NCI-H82 treated with DMSO at 0.1 percent for 48 hours (cell line): Measurements from ENCODE around the gene MGAT4B.
"Not testable (repeated sequence)": the region's sequence is repeated elsewhere in the genome, so short reads cannot be mapped to it uniquely, and the experiment has no call there.

ENCODE experiments used
- DNase-seq: peaks from one replicate; lab custom pipeline; 2025; ENCODE audit not compliant: unreplicated experiment; lab: John Stamatoyannopoulos, UW

Gene MGAT4B

GRCh38 chr5:179795863-179796833, 10.5 kb downstream of the MGAT4B start:
- peak; percentile 15 for DNase-seq

- no peak for DNase-seq
These were observed 11.4 kb downstream of the MGAT4B start for GRCh38 chr5:179795049-179795862.

GRCh38 chr5:179794575-179794974, 12.1 kb downstream of the MGAT4B start:
- DNase-seq, result no peak

- no peak for DNase-seq
These were observed 12.5 kb downstream of the MGAT4B start for GRCh38 chr5:179794171-179794570.

- no peak for DNase-seq
These were observed 13.1 kb downstream of the MGAT4B start, which contains the start of gene LTC4S for GRCh38 chr5:179793468-179794139. Gene LTC4S, plus strand, starts transcription at chr5:179793986. Its CDS starts 95 bp downstream, at chr5:179794081.

GRCh38 chr5:179792612-179793467, 13.8 kb downstream of the MGAT4B start:
- DNase-seq, result no peak

- DNase-seq, result no peak
These were observed 14.6 kb downstream of the MGAT4B start for GRCh38 chr5:179791881-179792611.

GRCh38 chr5:179789278-179789677, 17.4 kb downstream of the MGAT4B start:
- not testable (repeated sequence) for DNase-seq

- no peak for DNase-seq
These were observed 18.3 kb downstream of the MGAT4B start for GRCh38 chr5:179788193-179788854.

- DNase-seq, result no peak
These were observed 19.8 kb downstream of the MGAT4B start for GRCh38 chr5:179786861-179787260.

GRCh38 chr5:179783128-179783527, 23.5 kb downstream of the MGAT4B start:
- DNase-seq, result no peak

GRCh38 chr5:179781846-179782245, 24.8 kb downstream of the MGAT4B start:
- no peak for DNase-seq

GRCh38 chr5:179780362-179780761, 26.3 kb downstream of the MGAT4B start:
- no peak for DNase-seq

GRCh38 chr5:179779826-179780225, 26.8 kb downstream of the MGAT4B start:
- no peak for DNase-seq

- DNase-seq, result no peak
These were observed 28.1 kb downstream of the MGAT4B start for GRCh38 chr5:179778591-179778990.

GRCh38 chr5:179777909-179778308, 28.8 kb downstream of the MGAT4B start:
- no peak for DNase-seq

- DNase-seq, result no peak
These were observed 29.2 kb downstream of the MGAT4B start for GRCh38 chr5:179777456-179777855.

GRCh38 chr5:179776411-179776938, 30.2 kb downstream of the MGAT4B start:
- no peak for DNase-seq

GRCh38 chr5:179774442-179774841, 32.2 kb downstream of the MGAT4B start:
- no peak for DNase-seq
